ENCODE data around the gene HEXIM1.

The HEXIM1 gene

DNA sequence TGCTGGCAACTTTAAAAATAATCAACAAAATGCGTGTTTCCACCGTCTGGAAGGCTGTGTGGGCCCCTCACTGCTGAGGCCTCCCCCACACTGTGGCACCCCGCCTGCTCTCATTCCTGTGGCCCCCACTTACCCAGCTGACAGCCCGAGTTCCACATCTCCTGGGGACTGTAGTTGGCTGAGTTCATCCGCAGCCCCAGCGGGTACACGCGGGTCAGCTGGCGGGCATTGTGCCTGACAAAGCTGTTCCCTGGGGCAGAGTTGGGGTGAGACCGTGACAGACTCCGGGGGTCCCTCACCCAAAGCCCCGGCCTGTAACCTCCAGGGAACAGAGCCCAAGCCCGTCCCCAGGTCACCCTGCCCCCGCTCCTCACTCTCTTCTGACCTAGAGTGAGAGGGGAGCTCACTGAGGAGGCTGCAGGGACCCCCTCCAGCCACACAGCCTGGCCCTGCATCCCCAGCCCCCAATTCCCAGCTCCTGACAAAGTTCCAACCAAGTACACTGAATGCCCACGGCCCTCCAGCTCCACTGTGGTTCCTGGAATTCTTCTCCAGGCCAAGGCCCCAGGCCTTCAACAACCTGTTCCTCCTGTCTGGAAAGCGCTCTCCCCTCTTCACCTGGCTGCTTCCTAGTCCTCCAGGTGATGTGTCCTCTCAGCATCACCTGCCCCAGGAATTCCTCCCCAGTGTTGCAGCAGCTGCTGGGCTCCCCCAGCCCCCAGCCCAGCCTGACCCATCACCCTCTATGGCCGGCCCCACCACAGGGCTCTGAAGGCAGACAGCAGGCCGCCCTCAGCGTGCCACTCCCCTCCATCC is 34.0 kb upstream of the HEXIM1 start:
- DNase-seq (ENCODE audit: low read depth): no peak
- TF ChIP-seq CTCF (IDR thresholded peaks at IDR 0.05; ENCODE audit: low read depth, low read length, missing control alignments): no peak
- no peak overlapping the region for H3K4me3 ChIP-seq (ENCODE audit: low read depth, low read length)

GRCh38 chr17:45115015-45115625 is 33.2 kb upstream of the HEXIM1 start:
- no peak overlapping the region for H3K4me3 ChIP-seq (ENCODE audit: low read depth, low read length)
- no peak for DNase-seq (ENCODE audit: low read depth)
- TF ChIP-seq CTCF (IDR thresholded peaks at IDR 0.05; ENCODE audit: low read depth, low read length, missing control alignments): no peak

- no peak for TF ChIP-seq CTCF (IDR thresholded peaks at IDR 0.05; ENCODE audit: low read depth, low read length, missing control alignments)
- DNase-seq (ENCODE audit: low read depth): no peak
Observed at GRCh38 chr17:45115871-45116270, 32.4 kb upstream of the HEXIM1 start.

GRCh38 chr17:45116434-45117016 is 31.8 kb upstream of the HEXIM1 start:
- DNase-seq (ENCODE audit: low read depth): no peak
- no peak for TF ChIP-seq CTCF (IDR thresholded peaks at IDR 0.05; ENCODE audit: low read depth, low read length, missing control alignments)

More at GRCh38 chr17:45115871-45116270, 32.4 kb upstream of the HEXIM1 start:
- no peak overlapping the region for H3K4me3 ChIP-seq (ENCODE audit: low read depth, low read length)

DNA sequence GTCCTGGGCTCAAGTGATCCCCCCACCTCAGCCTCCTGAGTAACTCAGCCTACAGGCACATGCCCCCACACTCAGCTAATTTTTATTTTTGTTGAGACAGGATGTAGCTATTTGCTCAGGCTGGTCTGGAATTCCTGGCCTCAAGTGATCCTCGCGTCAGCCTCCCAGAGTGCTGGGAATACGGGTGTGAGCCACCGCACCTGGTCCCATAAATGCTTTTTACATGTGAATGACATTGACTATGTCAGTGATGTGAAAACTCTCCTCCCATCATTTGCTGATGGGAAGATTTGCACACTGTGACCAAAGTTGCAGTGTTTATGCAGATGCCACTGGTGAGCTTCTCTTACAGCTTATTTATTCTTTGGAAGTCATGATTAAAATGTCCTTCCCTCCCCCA is 30.9 kb upstream of the HEXIM1 start:
- DNase-seq (ENCODE audit: low read depth): no peak
- TF ChIP-seq CTCF (IDR thresholded peaks at IDR 0.05; ENCODE audit: low read depth, low read length, missing control alignments): no peak

More at GRCh38 chr17:45116434-45117016, 31.8 kb upstream of the HEXIM1 start:
- H3K4me3 ChIP-seq (ENCODE audit: low read depth, low read length): no peak overlapping the region

GRCh38 chr17:45117848-45118646 is 30.2 kb upstream of the HEXIM1 start:
- TF ChIP-seq CTCF (IDR thresholded peaks at IDR 0.05; ENCODE audit: low read depth, low read length, missing control alignments): no peak
- no peak for DNase-seq (ENCODE audit: low read depth)
- H3K4me3 ChIP-seq (ENCODE audit: low read depth, low read length): no peak overlapping the region

More for the DNA sequence above, 30.9 kb upstream of the HEXIM1 start:
- no peak overlapping the region for H3K4me3 ChIP-seq (ENCODE audit: low read depth, low read length)
